Activated CD8-positive, alpha-beta memory T cell treated with anti-CD3 and anti-CD28 coated beads, Interleukin-2, amount 50 U/mL, for 48 hours (primary cell): Measurements from ENCODE around the gene NRP2.

Source experiments
- DNase-seq: peaks from one replicate; pipeline ENCODE4 v3.0.0-alpha.2; 2020

NRP2 gene

DNA sequence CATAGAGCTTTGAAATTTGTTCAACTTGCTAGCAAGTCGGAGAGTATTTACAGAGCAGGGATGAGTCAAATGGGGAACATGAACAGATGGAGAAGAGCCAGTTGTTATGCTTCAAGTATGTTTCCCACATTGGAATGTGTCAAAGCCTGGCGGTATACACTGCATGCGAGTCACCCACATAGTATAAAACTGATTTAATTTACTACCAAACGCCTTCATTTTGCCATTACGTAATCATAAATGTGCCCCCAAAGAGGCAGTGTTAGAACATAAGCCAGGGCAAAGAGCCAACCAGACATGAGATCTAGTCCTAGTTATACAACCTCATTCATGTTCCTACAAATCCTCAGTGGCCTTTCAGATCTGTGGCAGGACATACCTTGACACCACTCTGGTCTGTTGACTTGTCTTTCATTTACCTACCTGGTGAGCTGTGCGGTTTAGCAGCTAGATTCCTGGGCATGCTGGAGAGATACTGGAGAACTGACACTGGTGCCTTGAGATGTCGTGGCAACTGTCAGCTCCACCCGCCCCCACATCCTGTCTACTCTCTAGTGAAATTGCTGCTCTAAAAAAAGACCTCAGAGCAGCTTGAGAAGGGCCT is 21.7 kb upstream of the NRP2 start:
- peak; percentile 56 for DNase-seq

DNA sequence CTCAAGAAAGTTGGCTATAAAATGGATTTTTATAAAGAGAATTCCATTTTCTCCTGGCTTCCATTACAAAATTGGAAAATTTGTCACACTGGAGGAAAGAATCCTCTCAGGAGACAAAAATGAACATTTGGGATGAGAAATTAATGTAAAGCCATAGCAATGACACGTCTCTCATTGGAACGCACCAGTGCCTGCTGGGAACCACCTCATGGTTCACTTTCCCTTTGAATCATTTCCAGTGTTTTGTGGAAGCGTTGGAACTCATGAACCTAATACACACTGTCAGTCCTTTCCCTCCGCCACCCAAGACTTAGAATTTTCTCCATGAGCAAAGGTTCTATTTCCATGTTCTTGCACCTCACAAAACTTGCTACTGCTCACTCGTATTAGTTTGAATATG is 21.0 kb upstream of the NRP2 start:
- no peak for DNase-seq

DNA sequence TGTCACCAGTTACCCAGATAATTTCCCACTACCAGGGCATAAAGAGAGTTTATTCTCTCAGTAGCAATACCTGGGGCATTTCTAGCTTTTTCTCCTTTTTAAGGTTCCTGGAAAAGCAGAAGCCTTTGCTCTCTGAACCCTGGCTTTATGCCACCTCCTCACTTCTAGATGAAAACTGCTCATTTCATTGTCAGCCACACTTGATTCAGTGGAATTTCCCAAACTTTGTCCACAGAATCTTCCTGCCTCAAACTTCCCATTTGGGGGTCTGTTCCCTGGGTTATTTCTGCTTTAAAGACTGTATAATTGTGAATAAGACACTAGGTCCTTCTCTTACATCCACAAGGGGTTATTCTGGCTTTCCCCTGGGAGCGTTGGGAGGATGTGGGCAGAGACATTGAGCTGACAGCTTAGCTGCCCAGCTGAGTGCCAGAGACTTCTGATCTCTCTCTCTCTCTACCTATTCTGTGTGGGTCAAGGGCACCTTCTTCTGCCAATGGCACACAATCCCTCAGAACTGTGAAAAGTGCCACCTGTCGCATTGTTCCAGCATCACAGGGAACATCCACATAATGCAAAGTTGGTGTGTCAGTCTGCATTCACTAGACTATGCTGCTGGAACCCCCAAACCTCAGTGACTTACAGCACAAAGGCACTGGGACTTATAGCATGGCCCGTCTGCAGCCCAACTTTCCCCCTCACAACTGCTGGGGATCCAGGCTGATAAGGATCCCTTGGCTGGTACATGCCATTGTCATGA is 19.9 kb upstream of the NRP2 start:
- no peak for DNase-seq

DNA sequence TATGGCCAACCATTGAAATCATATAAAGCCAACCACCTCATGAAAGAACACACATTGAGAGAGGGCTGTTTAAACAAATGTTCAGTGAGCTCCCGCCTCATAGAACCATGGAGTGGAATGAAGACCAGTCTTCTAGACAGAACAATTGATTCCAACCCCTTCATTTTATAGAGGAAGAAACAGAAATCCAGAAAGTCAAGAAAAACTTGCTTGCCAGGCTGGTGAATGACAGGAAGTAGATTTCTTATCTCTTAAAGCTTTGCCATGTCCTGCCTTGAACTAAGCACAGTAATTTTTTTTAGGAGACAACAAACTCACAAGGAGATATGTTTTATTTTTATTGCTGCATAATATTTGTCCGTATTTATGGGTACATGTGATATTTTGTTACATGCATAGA is 16.5 kb upstream of the NRP2 start:
- DNase-seq = no peak

DNA sequence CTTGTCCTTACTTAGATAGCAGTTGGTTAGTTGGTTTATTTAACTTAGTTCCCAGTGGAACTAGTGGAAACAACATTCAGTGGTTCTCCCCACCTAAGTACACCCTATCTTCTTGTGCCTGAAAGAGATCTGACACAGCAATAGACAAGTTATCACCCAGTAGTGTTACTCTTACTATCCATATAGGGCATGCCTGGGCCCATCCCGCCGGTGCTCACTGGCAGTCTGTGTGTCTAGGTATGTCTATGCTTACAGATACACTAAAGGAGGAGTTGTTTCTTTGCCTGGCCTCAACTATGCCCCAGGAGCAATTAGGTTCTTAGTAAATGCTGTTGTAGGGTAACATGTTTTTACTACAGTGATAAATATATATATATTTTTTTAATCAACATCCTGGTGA is 12.0 kb upstream of the NRP2 start:
- no peak for DNase-seq

DNA sequence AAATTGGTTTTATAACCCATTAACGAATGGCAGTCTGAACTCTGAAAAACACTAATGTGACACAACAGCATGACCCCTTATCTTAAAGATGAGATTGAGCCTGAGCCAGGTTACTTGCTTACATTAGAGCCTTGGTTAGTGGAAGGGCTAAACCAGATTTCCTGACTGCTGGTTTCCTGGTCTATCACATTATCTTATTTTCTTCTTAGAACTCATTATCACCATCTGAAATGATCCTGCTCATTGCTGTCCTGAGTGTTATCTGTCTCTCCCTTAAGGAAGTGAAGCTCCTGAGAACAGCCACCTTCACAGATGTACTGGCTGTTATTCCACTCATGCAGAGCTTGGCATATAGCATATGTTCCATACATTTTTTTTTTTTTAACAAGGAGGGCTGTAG is 9.0 kb upstream of the NRP2 start:
- DNase-seq = no peak

DNA sequence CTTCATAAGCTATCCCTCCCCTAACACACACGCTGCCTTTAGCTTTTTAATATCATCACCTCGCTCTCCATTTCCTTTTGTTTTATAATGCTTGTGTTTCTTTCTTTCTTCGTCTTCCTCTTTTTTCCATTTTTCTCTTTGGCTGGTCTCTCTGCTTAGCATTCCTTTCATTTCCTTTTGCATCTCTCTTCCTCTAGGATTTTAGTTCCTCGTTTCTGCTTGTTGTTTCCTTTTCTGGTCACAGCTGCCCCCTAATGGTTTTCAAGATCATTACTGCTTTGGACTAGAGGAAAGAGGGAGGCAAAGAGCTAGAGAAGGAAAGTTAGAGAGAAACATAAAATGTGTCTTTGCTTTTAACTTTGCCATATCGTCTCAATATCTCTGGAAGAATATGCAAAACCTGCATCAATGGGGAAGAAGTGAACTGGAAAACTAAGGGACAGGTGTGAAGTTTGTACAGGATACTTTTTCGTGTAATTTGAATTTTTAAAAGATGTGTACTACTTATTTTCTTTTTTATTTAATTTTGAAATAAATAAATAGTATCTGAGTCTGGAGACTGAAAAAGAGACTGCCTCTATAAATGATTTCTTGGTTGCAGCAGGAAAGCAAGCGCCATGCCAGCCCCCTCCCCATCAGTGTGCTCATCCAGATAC is 6.3 kb upstream of the NRP2 start:
- no peak for DNase-seq

DNA sequence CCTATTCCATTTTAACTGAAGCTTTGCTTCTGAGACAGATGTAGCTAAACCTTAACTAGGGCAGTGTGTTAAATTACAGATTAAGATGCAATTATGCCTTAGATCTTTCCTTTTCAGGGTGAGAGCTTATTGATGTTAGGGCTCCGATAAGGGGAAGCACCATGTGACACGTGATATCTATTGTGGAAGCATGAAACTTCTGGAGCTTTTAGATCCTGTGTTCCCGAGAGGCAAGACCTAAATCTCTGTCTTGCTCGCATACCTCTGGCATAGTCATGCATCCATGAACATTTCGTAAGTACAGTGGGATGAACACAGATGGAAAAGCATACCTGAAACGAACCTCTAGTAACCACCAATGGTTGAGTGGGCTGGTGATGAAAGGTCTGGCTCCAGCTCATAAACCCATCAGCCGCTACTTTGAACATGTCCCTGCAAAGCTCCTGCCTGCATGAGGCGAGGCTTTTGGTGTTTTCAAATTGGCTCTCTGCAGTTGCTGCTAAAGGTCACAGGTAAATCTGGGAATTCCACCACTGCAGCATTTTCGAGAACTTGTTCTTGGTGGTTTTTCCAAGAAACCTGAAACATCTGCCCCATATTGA is 3.7 kb upstream of the NRP2 start:
- no peak for DNase-seq

DNA sequence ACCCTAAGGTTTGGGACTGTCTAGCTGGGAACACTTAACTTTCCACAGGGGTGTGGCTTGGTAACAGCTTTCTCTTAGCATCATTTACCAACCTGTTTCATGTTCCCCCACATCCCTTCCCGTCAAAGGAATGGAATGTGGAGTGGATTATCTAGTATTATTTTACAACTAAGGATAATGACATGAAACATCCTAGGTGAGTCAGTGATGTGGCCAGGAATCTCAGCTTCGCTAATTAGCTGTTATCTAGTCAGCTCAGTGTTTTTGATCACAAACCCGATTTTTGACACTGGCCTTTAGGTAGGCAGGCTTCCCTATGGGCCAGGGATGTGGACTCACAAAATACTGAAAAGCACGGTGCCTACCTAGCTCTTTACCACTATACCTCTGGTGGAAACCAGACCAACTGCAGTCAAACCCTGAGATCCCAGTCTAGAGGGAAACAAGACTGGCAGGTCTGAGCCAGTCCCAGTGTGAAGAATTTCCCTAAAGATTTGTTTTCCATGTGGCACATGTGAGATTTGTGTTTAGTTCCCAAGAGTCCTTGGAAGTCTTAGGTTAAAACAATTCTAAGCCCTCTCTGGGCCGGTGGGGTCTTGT is 2.8 kb upstream of the NRP2 start:
- DNase-seq = no peak

DNA sequence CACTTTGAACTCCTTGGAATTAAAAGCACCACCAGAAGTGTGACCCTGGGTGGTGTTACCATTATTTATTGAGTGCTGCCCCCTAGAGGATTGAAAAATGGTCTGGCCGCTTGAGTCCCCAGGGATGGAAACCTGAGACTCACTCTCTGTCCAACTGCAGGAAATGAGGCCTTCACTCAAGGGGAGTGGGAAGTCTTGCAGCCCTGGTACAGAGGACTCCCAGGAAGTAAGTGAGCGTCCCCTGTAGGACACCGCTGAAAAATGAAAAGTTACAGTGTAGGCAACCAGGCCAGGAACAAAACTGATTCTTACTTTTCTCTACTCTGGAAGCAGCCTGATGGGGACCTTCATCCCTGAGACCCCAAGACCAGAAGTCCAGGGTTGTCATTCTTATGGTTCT is 2.2 kb upstream of the NRP2 start:
- peak; percentile 61 for DNase-seq

DNA sequence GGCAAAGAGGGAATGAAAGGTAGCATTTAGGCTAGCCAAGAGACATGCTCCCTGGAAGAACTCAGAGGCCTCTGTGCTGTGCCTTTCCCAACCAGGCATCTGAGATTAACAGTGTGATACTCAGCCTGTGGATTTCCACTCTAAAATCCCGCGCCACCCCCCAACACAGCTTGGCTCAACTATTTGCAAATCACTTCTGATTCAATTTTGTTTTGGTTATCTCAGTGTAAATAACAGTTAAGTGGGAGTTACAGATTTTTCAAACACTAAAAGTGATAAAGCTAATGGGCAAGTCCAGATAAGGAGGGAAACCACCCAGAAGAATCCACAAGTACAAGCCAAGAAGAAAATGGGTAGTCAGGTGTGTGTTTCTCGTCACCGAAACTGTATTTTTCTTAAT is 1.4 kb upstream of the NRP2 start:
- DNase-seq = no peak

DNA sequence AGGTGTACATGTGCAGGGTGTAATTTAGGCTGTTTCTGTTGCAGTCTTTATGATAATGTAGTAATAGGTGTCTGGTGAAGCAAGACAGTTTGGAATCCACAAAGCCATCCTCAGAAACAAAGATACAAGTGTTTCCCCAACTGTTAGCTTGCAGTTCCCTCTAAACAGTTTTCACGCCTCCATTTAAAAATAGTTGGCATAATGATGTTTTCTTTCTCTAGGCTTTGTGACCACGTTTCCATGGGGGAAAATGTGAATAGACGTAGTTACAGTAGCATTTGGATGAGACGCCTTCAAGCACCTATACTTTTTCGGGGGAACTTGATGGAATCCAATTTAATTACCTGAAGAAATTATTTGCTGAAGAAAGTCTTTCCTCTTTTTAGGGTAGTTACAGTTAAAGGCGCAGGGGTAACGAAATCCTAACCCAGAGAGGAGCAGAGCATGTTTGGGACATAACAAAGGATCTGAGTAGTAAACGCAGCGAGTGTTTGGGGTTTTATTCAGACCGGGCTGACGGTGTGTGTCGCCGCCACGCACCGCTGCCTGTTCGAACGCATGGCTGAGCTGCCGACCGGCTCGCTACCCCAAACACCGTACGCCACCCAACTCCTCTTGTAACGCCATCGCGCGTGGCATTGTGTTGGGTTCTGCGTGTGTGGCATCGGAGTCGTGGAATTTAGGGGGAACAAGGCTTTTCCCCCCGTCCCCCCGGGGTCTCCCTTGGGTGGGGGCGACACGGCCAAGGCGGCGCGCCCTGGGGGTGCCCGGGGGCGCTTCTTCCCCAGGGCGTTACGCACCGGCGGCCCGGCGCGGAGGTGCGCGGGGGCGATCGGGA is 681 bp upstream of the NRP2 start:
- no peak for DNase-seq

DNA sequence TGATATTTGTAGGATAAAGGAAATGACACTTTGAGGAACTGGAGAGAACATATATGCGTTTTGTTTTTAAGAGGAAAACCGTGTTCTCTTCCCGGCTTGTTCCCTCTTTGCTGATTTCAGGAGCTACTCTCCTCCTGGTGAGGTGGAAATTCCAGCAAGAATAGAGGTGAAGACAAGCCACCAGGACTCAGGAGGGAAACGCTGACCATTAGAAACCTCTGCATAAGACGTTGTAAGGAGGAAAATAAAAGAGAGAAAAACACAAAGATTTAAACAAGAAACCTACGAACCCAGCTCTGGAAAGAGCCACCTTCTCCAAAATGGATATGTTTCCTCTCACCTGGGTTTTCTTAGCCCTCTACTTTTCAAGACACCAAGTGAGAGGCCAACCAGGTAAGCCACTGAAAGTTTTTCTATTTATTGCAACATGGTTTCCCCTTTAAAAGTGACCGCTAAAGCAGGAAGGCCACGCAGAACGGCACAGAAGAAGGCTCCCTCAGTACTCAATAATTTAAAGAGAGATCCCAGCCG is 735 bp downstream of the NRP2 start:
- no peak for DNase-seq

DNA sequence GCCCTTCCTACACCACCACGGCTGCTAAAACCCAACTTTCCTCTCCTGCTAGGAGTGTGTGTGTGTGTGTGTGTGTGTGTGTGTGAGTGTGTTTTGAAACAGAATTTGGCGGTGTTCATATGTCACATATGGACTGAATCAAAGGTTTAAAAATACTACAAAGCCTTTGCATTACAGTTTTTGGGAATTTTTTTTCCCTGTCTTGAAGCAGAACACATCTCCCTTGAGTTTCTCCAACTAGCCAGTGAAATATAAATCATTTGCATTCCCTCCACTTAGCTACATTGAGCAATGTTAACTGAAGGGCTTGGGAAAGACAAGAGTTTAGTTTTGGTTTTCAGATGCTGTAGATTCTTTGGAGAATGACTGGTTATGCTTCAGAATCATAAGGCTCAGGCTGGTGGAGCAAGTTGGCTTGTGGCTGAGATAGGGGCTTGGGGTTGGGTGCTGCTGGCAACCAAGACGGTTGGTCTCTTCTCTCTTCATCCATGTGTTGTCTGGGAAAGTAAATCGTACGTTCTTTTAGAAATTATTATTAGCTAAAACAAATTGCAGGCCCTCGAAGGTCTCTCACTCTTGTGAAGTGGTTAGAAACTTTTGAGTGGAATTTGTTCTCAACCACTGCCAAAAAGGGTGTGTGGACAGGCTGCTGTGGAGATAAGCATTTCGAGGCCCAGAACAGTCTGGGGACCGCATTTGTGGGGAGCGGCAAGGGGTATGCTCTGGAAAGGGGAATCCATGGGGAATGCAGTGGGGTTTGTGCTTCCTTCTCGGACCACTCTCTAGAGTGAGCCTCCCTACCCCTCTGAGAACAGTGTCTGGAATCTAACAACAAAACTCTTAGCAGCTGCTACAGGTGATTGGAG is 1.4 kb downstream of the NRP2 start:
- DNase-seq = no peak

DNA sequence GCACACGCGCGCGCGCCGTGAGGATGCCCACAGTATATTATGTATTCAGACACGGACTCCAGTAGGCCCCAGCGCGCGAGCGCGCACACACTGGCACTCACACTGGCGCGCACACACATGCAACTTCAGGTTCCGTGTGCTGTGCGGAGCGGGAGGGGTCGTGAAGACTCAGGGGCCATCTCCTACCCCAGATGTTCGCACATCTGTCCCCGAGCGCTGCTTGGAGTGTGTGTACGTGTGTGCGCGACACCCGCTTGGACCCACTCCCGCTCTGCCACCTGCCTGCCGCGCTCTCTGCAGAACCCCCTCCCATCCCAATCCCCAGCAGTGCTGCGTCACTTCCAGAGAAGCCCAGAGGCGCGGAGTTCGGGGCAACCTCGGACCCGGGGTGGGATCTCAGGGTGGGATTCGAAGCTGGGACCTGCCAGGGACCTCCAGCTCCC is 2.6 kb downstream of the NRP2 start:
- no peak for DNase-seq

DNA sequence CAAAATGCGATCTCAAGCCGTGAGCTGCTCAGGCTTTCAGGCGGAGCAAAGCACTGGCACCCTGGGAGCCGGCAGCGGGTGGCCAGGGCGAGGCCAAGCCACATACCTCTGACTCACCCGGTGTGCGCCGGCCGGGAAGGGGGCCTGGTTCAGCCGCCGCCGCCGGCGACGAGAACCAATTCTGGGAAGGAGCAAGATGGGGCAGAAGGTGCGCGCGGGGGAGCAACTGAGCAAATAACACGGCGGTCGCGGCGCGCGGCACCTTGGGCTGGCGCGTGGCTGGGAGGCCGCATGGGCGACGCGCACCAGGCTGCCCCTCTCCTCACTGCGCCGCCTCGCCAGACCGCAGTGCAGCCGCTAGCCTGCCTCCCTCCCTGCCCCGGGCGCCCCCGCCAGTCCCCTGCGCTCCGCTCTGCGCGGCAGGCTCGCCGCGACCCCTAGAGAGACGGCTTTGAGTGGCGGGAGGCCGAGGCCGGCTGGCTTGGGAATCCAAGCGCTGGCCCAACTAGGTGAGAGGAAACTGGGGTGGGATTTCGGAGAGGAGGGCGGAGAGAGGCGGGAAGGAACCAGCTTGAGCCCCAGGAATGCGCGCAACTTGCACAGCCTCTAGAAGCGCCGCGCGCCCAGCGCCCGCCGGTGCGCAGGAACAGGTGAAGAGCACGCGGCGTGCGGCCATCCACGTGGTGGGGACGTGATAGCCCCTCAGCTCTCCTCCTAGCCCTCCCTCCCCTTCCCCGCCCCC is 3.2 kb downstream of the NRP2 start:
- peak; percentile 59 for DNase-seq

DNA sequence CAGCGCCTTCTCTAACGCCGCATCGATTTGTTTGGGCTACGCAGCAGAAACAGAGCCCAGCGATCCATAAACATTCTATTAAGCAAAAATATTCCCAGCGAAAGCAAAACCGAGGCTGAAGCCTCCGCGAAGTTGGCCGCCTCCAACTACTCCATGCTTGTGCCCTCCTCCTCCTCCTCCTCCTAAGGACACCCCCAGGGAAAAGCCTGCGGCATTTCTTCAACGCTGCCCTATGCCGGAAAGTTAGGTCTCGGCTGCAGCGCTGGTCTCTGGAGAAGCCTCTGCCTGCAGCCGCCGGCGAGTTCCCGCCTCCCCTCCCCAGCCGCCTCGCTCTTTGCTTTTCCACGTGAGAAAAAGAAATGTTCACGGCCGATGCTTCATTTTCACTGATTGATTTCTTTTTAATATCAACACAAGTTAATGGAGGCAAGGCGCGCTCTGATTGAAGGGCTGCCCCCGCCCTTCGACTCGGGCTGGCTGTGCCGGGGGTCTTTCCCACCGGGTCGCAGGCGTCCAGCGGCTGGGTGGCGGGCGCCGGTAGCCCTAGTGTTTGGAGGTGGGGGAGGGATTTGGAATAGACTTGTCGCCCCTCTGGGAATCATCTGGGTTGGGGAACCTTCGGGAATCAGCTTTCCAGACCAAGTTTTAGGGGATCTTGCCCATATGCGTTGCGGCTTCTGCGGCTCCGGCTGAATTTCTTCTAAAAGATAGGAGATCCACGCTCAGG is 3.9 kb downstream of the NRP2 start:
- DNase-seq = no peak

DNA sequence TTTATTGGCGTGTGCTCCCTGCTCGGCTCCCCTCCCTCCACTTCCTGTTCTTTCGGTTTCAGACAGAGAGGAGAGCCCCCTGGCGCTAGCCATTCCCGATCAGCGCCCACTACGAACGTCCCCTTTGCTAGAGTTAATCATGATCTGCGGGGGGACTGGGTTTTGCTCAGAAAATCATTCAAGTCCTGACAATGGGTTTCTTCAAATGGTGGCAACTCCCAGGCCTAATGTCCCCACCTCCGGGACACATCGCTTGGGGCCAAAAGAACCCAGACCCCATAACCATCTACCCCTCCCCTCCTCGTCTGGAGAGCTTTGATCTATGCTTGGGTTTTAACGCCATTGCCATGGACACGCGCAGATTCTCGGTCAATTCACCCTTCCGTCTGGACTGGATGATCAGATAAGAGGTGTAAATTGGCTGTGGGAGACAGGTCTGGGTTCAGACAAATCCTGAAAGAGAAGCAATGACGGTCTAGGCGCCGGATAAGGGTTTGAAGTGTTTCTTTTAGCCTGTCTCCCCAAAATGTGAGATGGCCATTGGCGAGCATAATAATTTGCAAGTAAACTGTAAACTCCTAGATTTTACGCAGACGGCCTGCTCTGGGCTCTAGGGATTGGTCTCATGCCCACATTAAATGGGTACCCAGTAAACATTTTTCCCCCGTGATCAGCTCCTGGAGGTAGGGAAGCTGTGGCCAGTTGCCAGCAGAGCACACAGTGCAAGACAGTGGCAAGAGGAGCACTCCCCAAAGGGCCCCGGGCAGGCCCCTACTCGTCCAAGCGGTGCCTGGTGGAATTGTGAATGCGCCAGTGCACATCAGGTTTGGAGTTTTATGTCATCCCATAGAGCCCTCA is 4.7 kb downstream of the NRP2 start:
- DNase-seq = no peak

DNA sequence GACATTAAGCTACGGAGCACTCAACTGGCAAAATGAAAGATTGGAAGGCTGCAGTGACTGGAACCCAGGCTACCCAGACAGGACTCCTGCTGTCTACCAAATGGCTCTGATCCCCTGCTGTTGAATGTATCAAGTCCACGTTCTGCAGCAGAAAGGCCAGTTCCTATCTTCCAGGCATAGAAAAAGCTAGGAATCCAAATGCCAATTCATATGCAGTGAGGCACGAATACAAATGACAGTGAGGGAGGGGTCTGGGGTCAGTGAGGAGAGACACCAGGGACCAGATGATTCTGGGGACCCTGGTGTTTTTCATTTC is 5.3 kb downstream of the NRP2 start:
- no peak for DNase-seq
